ENCODE data around the gene RNF145. TPM values are rescaled to one million over a fixed set of nuclear protein-coding genes. Genes with fewer than 3 reads are reported as not detected.

RNF145 gene
- total RNA-seq, 3 donors from 2014 or later = 40.5 to 68.2 (median 41.3) TPM

GRCh38 chr5:159130871-159131270, 78.5 kb downstream of the RNF145 start:
- no peak overlapping the region for H3K4me3 ChIP-seq

GRCh38 chr5:159128070-159128541, 81.2 kb downstream of the RNF145 start:
- H3K27ac ChIP-seq = no peak overlapping the region
- intact Hi-C loops (cut with DNase I; ENCODE audit: low total_unique reads) = no loop called here
- H3K27me3 ChIP-seq = no peaks in the 10 kb centered on the region
- H3K4me3 ChIP-seq = no peak overlapping the region
- TF ChIP-seq CTCF (IDR thresholded peaks at IDR 0.05) = no peak
- TF ChIP-seq POLR2AphosphoS5 (IDR thresholded peaks at IDR 0.05) = no peak
- TF ChIP-seq POLR2A (IDR thresholded peaks at IDR 0.05) = no peak
- no peak for DNase-seq (ENCODE audit: low spot score in 2 of 2)
- no peaks in the 10 kb centered on the region for H3K4me1 ChIP-seq
- H3K36me3 ChIP-seq = no peaks in the 10 kb centered on the region
- peaks cover 0 to 13% of the 10 kb centered on the region in 2 donors for H3K9me3 ChIP-seq

More at GRCh38 chr5:159130871-159131270, 78.5 kb downstream of the RNF145 start:
- TF ChIP-seq POLR2A (IDR thresholded peaks at IDR 0.05) = no peak
- no peak for TF ChIP-seq POLR2AphosphoS5 (IDR thresholded peaks at IDR 0.05)
- no peak for TF ChIP-seq CTCF (IDR thresholded peaks at IDR 0.05)
- H3K36me3 ChIP-seq = no peaks in the 10 kb centered on the region
- no peaks in the 10 kb centered on the region for H3K27me3 ChIP-seq
- no peaks in the 10 kb centered on the region for H3K4me1 ChIP-seq
- no peak overlapping the region for H3K27ac ChIP-seq
- H3K9me3 ChIP-seq = peaks cover 0 to 2% of the 10 kb centered on the region in 2 donors
- DNase-seq (ENCODE audit: low spot score in 2 of 2) = no peak
- intact Hi-C loops (cut with DNase I; ENCODE audit: low total_unique reads) = no loop called here

GRCh38 chr5:159123700-159124099, 85.7 kb downstream of the RNF145 start:
- Histone ChIP-seq H3K27ac (no peak overlapping the region), H3K4me3 (no peak overlapping the region), H3K9me3 (peaks cover 0 to 13% of the 10 kb centered on the region in 2 donors), H3K4me1 (no peaks in the 10 kb centered on the region), H3K27me3 (no peaks in the 10 kb centered on the region), H3K36me3 (no peaks in the 10 kb centered on the region)
- no peak for DNase-seq (ENCODE audit: low spot score in 2 of 2)
- no peak for TF ChIP-seq POLR2A (IDR thresholded peaks at IDR 0.05)
- no peak for TF ChIP-seq CTCF (IDR thresholded peaks at IDR 0.05)
- TF ChIP-seq POLR2AphosphoS5 (IDR thresholded peaks at IDR 0.05) = no peak
- intact Hi-C loops (cut with DNase I; ENCODE audit: low total_unique reads) = no loop called here

- Histone ChIP-seq H3K9me3 (peaks cover 0 to 13% of the 10 kb centered on the region in 2 donors), H3K36me3 (no peaks in the 10 kb centered on the region), H3K27me3 (no peaks in the 10 kb centered on the region), H3K4me3 (no peak overlapping the region), H3K27ac (no peak overlapping the region), H3K4me1 (no peaks in the 10 kb centered on the region)
- DNase-seq (ENCODE audit: low spot score in 2 of 2) = no peak
- TF ChIP-seq POLR2AphosphoS5 (IDR thresholded peaks at IDR 0.05) (no peak), POLR2A (IDR thresholded peaks at IDR 0.05) (no peak), CTCF (IDR thresholded peaks at IDR 0.05) (no peak)
- intact Hi-C loops (cut with DNase I; ENCODE audit: low total_unique reads) = no loop called here
Observed at GRCh38 chr5:159123189-159123588, 86.2 kb downstream of the RNF145 start.

- intact Hi-C loops (cut with DNase I; ENCODE audit: low total_unique reads) = no loop called here
- no peaks in the 10 kb centered on the region for H3K27me3 ChIP-seq
- DNase-seq (ENCODE audit: low spot score in 2 of 2) = no peak
Observed at GRCh38 chr5:159121061-159121460, 88.3 kb downstream of the RNF145 start.

More at GRCh38 chr5:159121061-159121460, 88.3 kb downstream of the RNF145 start:
- Histone ChIP-seq H3K27ac (no peak overlapping the region), H3K9me3 (peaks cover 0 to 13% of the 10 kb centered on the region in 2 donors), H3K4me1 (no peaks in the 10 kb centered on the region), H3K36me3 (no peaks in the 10 kb centered on the region), H3K4me3 (peak overlapping the region in 1 of 3 donors; percentile 31)
- no peak for TF ChIP-seq CTCF (IDR thresholded peaks at IDR 0.05)
- no peak for TF ChIP-seq POLR2AphosphoS5 (IDR thresholded peaks at IDR 0.05)
- TF ChIP-seq POLR2A (IDR thresholded peaks at IDR 0.05) = no peak
